T-helper 22 cell (primary cell): ENCODE measurements around the gene NCBP3.
A peak's percentile ranks its signal among the peaks of the same experiment; 100 is the strongest.
"Not testable (repeated sequence)": the region's sequence is repeated elsewhere in the genome, so short reads cannot be mapped to it uniquely, and the experiment has no call there.

ENCODE experiments used
- DNase-seq: peaks from one replicate; pipeline ENCODE4 v3.0.0-alpha.2; 2020; ENCODE audit warnings: low read depth

The NCBP3 gene

DNA sequence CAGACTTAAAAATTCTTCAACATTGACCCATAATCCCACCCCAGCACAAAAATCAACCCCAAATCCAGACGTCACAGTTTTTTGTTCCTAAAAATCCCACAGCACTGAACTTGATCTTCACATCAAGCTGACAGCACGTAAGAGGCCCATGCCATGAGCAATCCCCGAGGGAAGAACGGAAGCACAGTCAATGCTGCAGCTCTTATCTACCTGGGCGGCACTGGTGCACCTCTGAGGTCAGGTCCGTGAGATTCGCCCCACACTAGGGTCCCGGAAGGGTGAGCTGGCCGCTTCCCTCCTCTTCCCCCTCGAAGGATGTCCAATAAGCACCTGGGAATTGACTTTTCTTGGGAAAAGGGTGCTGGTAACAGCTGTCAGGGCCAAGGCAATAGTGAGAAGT is 33.8 kb downstream of the NCBP3 start:
- no peak for DNase-seq

DNA sequence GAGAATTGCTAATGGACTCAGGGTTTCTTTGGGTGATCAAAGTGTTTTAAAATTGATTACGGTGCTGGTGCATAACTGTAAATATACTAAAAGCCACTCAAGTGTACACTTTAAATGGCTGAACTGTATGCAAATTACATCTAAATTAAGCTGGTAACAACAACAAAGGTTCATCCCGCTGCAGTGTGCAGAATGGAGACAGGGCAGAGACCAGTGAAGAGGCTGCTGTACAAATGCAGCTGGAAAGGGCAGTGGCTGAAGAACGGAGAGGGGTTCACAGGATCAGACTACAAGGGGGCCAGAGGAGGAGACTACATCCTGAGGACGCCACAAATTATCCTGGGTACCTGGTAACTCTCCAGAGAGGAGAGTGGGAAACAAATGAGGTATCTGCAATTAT is 36.0 kb downstream of the NCBP3 start:
- DNase-seq = no peak

DNA sequence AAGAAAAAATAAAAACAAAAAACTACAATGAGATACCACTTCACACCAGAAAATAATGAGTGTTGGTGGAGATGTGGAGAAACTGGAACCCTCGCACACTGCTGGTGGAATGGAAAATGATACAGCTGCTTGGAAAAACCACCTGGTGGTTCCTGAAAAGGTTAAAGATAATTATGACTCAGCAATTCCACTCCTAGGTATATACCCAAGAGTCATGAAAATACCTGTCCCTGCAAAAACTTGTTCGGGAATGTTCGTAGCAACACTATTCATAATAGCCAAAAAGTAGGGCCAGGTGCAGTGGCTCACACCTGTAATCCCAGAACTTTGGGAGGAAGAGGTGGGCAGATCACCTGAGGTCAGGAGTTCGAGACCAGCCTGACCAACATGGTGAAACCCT is 36.9 kb downstream of the NCBP3 start:
- no peak for DNase-seq

DNA sequence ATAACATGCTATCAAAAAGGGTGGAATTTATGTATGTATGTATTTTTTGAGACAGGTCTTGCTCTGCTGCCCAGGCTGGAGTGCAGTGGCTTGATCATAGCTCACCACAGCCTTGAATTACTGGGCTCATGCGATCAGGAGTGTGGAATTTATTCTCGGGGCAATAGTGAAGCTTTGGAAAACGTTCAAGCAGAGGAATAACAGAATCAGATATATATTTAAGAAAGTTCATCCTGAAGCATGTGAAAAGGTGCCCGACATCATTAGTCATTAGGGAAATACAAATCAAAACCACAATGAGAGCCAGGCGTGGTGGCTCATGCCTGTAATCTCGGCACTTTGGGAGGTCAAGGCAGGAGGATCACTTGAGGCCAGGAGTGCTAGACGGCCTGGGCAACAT is 37.3 kb downstream of the NCBP3 start:
- DNase-seq = no peak

DNA sequence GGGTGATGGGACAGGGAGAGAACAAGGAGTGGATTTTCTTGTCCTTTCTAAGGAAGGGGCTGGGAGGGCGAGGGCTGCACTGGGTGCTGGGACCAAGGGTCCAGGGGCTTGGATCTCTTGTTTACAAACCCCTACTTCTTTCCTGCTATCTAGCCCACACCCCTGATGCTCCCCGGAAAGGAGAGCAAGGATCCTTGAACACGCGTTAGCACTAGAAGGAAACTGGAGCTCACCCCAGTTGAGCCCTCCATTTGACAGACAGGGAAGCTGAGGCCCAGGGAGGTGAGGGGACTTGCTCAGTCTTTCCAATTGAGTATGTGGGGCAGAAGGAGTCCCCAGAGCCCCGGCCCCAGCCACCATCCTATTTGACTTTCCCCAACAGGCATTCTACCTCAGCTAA is 40.5 kb downstream of the NCBP3 start:
- no peak for DNase-seq

DNA sequence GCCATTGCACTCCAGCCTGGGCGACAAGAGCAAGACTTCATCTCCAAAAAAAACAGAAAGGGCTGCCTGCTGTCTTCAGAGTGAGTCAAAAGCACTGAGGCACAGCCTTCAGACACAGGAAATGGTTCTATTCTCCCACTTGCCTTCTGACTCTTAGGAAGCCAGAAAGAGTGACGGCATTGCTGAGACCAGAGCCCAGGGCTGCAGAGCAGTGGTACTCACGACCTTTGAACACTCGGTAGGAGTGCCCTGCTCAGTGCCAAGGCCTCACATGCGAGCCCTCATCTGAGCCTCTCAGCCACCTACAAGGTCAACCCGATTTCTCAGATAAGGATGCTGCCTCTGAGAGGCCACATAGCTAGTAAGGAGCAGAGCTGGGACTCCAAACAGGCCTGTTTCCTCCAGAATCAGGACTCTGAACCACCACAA is 41.5 kb downstream of the NCBP3 start:
- no peak for DNase-seq

DNA sequence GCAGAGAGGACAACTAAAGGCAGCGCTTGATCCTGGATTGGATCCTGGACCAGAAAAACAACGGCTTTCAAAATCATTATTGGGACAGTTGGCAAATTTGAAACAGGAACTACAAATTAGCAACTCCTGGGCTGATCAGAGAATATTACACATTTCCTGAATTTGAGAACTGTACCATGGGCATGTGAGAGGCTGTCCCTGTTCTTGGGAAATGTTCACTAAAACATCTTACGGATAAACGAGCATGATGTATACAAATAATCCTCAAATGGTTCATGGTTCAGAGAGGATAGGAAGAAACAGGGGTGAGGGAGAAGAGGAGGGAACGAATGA is 42.8 kb downstream of the NCBP3 start:
- no peak for DNase-seq

DNA sequence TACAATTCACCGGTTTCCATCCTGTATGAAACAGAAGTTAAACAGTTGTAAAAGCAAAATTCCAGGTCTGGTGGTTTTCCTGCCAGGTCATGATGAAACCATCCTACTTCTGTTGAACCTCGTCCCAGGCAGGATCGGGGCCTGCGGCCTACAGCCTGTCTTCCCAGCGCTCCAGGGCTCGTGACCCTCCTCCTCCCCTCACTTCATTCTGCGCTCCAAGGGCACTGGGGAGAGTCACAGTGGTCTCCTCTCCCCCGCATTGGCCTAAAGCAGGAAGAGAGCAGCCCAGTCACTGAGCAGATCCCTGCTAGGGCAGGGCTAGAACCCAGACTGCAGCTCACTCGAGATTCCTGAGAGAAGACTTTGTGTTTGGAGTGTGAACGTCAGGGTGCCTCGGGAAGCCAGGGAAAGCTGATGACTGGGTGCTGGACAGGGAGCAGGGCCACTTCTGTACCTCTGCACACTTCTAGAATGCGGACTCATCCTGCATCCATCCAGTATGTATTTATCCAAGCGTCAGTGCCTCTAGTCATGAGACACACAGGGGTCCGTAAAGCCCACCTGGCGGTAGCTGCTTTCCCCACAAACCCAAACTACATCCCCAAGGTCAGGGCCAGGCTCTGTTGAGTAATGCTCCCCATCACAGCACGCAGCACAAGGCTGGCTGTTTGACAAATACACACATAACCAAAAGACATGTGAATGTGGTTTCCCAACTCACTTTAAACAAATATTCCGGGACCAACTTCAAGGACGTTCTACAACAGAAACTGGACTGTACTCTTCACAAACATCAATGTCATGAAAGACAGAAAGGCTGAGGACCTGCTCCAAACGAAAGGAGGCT is 43.4 kb downstream of the NCBP3 start:
- DNase-seq = no peak

DNA sequence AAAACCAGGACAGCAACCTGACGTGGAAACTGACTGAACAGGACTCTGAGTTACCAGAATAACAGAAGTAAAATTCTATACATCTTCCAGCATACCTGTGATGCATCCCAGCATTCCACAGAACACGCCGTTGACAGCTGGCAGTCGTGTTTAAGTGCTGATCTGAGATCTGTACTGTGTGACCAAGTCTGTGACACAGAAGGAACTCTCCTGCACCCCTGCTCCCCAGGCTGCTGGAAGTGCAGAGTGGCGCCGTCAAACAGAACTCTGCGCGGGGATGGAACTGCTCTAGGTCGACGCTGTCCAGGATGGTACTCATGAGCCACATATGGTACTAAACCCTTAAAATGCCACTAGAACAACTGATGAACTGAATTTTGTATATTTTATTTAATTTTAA is 44.3 kb downstream of the NCBP3 start:
- DNase-seq = no peak

DNA sequence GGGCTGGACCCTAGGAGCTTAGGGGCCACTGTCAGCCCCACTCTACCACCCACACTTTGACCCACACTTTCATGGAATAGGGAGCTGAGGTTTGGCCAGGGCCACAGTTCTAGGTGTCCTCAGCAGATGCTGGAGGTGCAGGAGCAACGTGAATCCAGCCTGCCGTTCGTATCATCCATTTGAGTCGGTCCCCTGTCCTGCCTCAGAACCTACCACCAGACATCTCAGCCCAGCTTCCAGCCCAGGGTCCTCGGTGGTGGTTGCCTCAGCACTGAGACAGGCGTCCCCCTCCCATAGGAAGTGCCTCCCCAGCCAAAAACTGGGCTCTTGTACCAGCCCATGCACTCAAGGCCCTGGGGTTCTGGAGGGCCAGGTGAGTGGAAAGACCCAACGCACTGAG is 44.7 kb downstream of the NCBP3 start:
- DNase-seq = no peak

DNA sequence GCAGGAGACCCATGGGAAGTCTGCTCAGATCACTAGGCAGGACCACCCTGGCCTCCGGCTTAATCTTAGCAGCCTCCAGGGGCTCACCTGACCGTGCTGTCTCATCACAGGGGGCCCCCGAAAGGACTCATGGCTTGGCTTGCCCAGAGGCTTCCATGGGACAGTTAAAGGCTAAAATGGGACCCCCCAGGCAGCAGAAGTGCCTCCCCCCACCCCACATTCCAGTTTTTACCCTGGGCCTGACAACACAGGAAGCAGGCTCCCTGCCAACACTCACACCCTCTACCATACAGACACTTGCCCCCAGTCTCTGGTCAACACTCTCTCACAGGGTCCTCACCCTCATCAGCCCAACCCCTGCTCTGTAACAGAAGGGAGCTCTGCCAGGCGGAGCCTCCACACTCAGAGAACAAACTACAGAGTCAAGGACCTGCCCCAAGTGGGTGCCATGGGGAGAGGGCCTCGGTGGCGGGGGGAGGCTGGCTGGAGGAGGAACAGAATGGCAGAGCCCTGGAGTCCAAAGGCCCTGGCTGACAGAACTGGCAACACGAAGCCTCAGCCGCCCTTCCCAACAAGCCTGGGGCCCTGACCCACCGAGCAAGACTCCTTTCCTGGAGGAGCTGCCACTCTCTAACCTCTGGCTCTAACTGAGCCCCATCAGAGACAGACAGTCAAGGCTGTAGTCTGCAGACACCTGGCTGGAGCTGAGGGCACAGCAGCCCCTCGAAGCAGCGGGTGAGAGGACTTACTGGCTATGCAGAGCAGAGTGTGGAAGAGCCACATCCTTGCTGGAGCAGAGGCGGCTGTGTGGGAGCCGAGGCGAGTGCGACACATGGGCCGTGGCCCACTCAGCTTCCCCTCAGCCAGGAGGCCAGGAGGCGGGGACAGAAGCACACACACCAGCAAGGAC is 45.4 kb downstream of the NCBP3 start, which contains the start of gene ITGAE:
ITGAE (minus strand) TSS at position 827 of the 910 bp plus-strand sequence; CDS start at position 783, 44 bp downstream.
- DNase-seq = no peak

DNA sequence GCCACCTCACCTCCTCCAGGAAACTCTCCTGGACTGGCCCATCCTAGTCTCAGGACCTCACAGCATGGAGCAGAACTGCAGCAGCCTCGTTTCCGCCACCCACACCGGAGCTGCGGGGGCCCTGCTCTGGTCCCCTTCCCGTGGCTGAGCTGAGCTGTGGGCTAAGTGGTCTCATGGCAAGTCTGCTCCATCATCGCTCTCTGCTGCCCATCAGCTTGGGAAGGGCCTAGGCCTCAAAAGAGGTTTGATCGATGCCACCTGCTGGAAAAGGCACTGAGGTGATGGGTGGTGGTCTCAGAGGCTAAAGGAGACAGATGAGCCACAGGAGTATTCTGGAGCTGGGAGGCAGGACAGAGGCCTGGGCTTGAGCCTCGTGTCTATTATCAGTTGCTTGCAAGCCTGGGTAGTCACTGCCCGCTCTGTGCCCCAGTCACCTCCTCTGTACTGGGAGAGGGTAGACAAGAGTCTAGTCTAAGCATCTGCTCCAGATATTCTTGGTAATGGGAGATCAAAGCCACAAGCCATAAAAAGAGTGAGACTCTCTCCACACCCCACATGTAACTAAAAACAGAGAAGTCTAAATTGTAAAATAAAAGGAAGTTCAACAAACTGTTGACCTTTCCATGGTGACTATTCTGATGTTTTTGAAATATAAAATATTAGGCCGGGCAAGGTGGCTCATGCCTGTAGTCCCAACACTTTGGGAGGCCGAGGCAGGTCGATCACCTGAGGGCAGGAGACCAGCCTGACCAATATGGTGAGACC is 46.7 kb downstream of the NCBP3 start:
- DNase-seq = no peak

DNA sequence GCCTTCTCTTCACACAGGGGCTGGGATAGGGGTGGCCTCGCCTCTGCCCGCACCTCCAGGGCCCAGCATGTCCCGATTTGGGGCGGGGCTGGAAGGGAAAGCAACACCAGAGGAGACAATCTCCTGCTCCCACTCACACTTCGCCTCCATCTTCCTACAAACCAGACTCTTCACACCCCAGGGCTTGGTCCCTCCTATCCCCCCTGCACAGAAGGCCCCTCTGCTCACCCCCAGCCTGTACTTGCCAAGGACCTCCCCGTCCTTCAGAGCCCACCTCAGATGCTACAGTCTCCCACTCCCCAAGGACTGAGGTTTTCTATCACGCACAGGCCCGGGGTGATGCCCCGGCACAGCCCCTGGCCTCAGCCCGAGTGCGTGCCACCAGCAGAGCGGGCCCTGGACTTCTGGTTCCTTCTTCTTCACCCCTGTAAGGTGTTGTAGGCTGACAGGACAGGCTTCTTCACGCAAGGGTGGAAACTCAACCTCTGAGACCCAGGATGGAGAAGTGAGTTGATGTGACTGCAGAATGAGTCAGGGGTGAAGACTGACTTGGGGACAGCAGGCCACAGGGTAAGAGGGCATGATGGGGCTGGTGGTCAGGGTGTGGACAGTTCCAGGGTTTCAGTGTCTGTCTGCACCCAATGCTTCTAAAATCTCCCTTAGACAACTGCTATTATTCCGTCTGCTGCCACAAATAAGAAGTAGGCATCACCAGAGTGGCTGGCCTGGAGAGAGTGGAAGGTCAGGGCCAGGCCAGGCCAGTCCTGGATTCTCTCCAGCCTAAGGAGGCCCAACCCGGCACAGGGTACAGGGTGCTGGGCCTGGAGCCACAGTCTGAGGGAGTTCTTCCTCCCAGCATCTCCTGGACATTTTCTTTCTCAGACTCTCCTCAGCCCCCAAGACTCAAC is 47.5 kb downstream of the NCBP3 start:
- no peak for DNase-seq

DNA sequence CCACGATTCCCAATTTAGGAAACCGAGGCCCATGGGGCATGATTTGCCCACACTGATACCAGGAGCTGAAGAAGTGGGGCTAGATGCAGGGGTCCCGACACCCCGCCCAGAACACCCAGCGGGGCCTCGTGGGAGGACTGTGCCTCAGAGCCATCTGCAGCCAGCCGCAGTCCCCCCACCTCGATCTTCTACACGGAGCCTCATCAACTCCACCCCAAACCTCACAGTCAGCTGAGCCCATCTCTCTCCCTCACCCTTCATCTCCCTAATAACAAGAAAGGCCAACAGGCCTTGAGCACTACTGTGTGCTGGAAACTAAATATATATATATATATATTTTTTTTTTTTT is 49.2 kb downstream of the NCBP3 start:
- DNase-seq = no peak

DNA sequence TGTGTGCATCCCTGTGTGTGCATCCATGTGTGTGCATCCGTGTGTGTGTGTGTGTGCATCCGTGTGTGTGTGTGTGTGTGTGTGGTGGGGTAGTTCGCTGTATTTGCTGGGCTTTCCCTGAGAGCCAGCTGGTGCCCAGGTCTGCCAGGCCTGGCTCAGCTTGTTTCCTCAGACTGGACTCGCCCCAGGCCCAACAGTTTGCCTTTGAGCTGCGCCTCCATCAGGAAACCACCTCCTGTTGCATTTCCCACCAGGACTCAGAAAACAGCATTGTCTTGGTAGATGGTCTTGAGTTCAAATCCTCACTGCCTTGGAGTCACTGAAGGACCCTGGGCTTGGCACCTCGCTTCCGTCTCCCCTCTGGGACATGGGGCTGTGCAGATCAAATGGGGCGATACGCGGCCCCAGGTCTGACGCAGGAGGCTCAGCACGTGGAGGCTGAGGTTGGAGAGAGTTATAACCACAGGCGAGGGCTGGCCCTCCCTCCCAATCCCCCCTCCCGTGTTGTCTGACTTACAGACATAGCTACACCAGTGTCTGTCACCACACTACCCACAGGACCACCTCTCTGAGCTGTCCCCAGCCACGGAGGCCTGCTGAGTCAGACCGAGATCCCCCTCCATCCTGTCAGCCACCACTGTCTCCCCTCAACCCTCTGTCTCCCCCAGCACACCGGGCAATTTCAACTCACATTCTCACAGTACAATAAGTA is 49.8 kb downstream of the NCBP3 start:
- DNase-seq = peak; percentile 83

DNA sequence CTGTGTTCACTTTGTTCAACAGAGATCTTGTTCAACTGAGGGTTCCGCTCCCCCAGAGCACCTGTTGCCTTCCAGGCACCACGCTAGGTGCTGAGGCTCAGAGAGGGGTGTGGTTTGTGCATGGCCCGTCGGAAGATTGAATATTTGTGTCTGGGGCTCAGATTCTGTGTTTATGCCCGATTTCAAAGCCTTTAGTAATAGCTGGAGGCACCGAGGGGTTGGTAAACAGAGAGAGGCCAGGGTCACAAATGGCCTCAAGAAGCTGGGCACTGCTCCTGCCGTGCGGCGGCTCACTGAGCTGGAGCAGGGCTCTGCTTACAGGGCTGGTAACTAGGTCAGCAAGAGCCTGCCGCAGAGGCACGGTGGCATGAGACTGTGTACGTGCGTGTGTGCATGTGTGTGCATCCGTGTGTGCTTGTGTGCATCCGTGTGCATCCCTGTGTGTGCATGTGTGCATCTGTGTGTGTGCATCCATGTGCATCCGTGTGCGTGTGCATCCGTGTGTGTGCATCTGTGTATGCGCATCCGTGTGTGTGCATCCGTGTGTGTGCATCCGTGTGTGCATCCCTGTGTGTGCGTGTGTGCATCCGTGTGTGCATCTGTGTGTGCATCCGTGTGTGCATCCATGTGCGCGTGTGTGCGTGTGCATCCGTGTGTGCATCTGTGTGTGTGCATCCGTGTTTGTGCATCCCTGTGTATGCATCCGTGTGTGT is 50.5 kb downstream of the NCBP3 start:
- DNase-seq = peak; percentile 20

DNA sequence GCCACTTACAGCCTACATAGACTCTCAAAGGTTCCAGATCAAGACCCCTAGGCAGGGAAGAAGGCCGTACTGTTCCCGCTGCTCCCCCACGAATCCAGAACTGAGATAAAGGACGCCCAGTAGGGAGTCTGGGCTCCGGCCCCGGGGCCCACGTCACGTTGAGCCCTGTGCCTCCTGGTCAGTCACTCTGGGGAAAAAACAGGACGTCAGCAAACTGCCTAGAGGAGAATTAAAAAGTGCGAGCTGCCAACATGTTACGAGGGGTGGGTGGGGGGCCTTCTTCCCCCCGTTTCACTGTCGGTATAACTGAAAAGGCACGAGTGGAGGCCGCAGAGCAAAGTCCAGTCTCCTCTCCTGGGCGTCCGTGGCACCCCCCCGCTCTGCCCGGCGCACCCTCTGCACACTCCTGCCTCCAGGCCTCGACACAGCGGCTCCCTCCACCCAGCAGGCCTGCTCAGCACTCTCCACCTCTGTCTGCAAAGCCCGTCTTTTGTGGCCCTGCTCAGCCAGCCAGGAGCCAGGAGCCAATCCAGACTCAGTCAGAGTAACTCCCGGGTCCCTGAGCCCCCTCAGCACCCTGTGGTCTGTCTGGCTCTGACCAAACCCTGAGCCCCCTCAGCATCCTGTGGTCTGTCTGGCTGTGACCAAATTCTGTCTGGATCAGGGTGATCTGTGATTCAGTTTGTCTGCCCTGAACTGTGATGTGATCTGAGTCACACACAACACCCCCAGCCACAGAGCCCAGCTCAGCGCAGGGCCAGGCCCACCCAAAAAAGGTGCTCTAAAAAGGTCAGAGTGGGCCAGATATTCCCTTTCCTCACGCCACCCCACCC is 51.3 kb downstream of the NCBP3 start:
- peak; percentile 54 for DNase-seq

DNA sequence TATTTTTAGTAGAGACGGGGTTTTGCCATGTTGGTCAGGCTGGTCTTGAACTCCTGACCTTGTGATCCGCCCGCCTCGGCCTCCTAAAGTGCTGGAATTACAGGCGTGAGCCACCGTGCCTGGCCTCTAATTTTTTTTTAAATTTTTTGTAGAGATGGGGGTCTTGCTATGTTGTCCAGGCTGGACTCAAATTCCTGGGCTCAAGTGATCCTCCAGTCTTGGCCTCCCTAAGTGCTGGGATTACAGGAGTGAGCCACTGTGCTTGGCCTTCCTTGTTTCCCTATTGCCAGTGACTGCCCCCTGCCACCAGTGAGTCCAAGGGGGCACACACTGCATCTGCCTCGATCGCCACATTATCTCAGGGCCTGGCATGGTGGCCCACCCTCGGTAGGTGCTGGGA is 51.9 kb downstream of the NCBP3 start:
- DNase-seq = not testable (repeated sequence)

DNA sequence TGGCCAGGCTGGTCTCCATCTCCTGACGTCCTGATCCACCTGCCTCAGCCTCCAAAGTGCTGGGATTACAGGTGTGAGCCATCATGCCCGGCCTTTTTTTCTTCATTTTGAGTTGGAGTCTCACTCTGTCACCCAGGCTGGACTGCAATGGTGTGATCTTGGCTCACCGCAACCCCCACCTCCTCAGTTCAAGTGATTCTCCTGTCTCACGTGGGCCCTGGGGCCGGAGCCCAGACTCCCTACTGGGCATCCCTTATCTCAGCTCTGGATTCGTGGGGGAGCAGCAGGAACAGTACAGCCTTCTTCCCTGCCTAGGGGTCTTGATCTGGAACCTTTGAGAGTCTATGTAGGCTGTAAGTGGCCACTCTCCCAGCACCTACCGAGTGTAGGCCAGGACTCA is 52.8 kb downstream of the NCBP3 start:
- not testable (repeated sequence) for DNase-seq
